ENCODE measurements around the gene THADA. TPM values are rescaled to one million over a fixed set of nuclear protein-coding genes. Genes with fewer than 3 reads are reported as not detected.

The THADA gene
- polyA plus RNA-seq, 1 donor (not counting 4 experiments of a cell fraction or from before 2014, with no cell fraction given), result 22.6 TPM

GRCh38 chr2:43423941-43424261 is 171.9 kb downstream of the THADA start:
- no peaks in the 10 kb centered on the region for H3K9me3 ChIP-seq (ENCODE audit: control insufficient read depth, low read depth, low read length)
- no peak overlapping the region for H2AFZ ChIP-seq (ENCODE audit: control insufficient read depth, low read length)
- H3K4me2 ChIP-seq (ENCODE audit: control insufficient read depth, extremely low read depth, insufficient read depth, low read depth, low read length), result no peak overlapping the region
- H3K9me1 ChIP-seq (ENCODE audit: control insufficient read depth, extremely low read depth, insufficient read depth, low read length), result no peaks in the 10 kb centered on the region
- H3K9ac ChIP-seq (ENCODE audit: control insufficient read depth, extremely low read depth, insufficient read depth, low read length), result no peak overlapping the region
- H3K79me2 ChIP-seq (ENCODE audit: control insufficient read depth, insufficient read depth, low read length), result no peaks in the 10 kb centered on the region
- no peaks in the 10 kb centered on the region for H4K20me1 ChIP-seq (ENCODE audit: control insufficient read depth, extremely low read depth, insufficient read depth, low read length)
- FAIRE-seq (no peak), DNase-seq (ENCODE audit: low read depth, low spot score) (no peak)
- TF ChIP-seq EZH2 (IDR thresholded peaks at IDR 0.05; ENCODE audit: low read length) (no peak), CTCF (optimal IDR thresholded peaks at IDR 0.05 in 1 of 3, IDR thresholded peaks at IDR 0.05 in 1 of 3, conservative IDR thresholded peaks at IDR 0.05 in 1 of 3; ENCODE audit: extremely low read depth in 1 of 3, insufficient read depth in 2 of 3, low read length in 3 of 3) (no peak)
- no peak overlapping the region for H3K27ac ChIP-seq (ENCODE audit: control insufficient read depth, insufficient read depth, low read length)
- dilution Hi-C loops (cut with MboI; ENCODE audit: extremely low pct_ligation_motif_present, low sequenced_read_pairs), result no loop called here
- no peaks in the 10 kb centered on the region for H3K27me3 ChIP-seq (ENCODE audit: control insufficient read depth, extremely low read depth, insufficient read depth, low read length)
- H3K4me3 ChIP-seq (ENCODE audit: control insufficient read depth in 2 of 3, extremely low read depth in 1 of 3, insufficient read depth in 2 of 3, low read depth in 1 of 3, low read length in 3 of 3), result no peak overlapping the region
- H3K36me3 ChIP-seq (ENCODE audit: control insufficient read depth in 2 of 2, extremely low read depth in 1 of 2, insufficient read depth in 2 of 2, low read length in 2 of 2), result peaks cover 0 to 7% of the 10 kb centered on the region in 2 experiments
- peaks cover 44% of the 10 kb centered on the region for H3K4me1 ChIP-seq (ENCODE audit: control insufficient read depth, extremely low read depth, insufficient read depth, low read length)

GRCh38 chr2:43421194-43421593 is 174.6 kb downstream of the THADA start:
- peaks cover 33% of the 10 kb centered on the region for H3K4me1 ChIP-seq (ENCODE audit: control insufficient read depth, extremely low read depth, insufficient read depth, low read length)
- H3K27me3 ChIP-seq (ENCODE audit: control insufficient read depth, extremely low read depth, insufficient read depth, low read length), result no peaks in the 10 kb centered on the region
- H3K4me3 ChIP-seq (ENCODE audit: control insufficient read depth in 2 of 3, extremely low read depth in 1 of 3, insufficient read depth in 2 of 3, low read depth in 1 of 3, low read length in 3 of 3), result no peak overlapping the region
- no peaks in the 10 kb centered on the region for H3K9me3 ChIP-seq (ENCODE audit: control insufficient read depth, low read depth, low read length)
- H3K9ac ChIP-seq (ENCODE audit: control insufficient read depth, extremely low read depth, insufficient read depth, low read length), result no peak overlapping the region
- dilution Hi-C loops (cut with MboI; ENCODE audit: extremely low pct_ligation_motif_present, low sequenced_read_pairs), result no loop called here
- H3K9me1 ChIP-seq (ENCODE audit: control insufficient read depth, extremely low read depth, insufficient read depth, low read length), result no peaks in the 10 kb centered on the region
- no peaks in the 10 kb centered on the region for H4K20me1 ChIP-seq (ENCODE audit: control insufficient read depth, extremely low read depth, insufficient read depth, low read length)
- TF ChIP-seq CTCF (optimal IDR thresholded peaks at IDR 0.05 in 1 of 3, IDR thresholded peaks at IDR 0.05 in 1 of 3, conservative IDR thresholded peaks at IDR 0.05 in 1 of 3; ENCODE audit: extremely low read depth in 1 of 3, insufficient read depth in 2 of 3, low read length in 3 of 3) (no peak), EZH2 (IDR thresholded peaks at IDR 0.05; ENCODE audit: low read length) (no peak)
- no peak for DNase-seq (ENCODE audit: low read depth, low spot score)
- H3K4me2 ChIP-seq (ENCODE audit: control insufficient read depth, extremely low read depth, insufficient read depth, low read depth, low read length), result peak overlapping the region; percentile 63
- H3K79me2 ChIP-seq (ENCODE audit: control insufficient read depth, insufficient read depth, low read length), result no peaks in the 10 kb centered on the region
- H3K27ac ChIP-seq (ENCODE audit: control insufficient read depth, insufficient read depth, low read length), result peak overlapping the region; percentile 65
- peak; percentile 20 for FAIRE-seq
- H3K36me3 ChIP-seq (ENCODE audit: control insufficient read depth in 2 of 2, extremely low read depth in 1 of 2, insufficient read depth in 2 of 2, low read length in 2 of 2), result peaks cover 0 to 2% of the 10 kb centered on the region in 2 experiments
- no peak overlapping the region for H2AFZ ChIP-seq (ENCODE audit: control insufficient read depth, low read length)

All from keratinocyte (primary cell).